B cell (primary cell): ENCODE measurements around the gene ALG9. TPM values are rescaled to one million over a fixed set of nuclear protein-coding genes. Genes with fewer than 3 reads are reported as not detected.

Source experiments
- ATAC-seq: fragments of 200-7000 bp; cut with Tn5 transposase; one replicate; pipeline ENCODE4 v1.10.0; 2021; ENCODE audit warnings: low read depth, mild to moderate bottlenecking, moderate number of reproducible peaks, moderate library complexity
- CTCF ChIA-PET: fragments of 350-600 bp; sonication (Branson Sonifier 250); formaldehyde crosslinking; loops from one replicate; lab custom pipeline; 2021; ENCODE audit warnings: antibody characterized with exemption, inconsistent platforms; lab: Charles Lee
- POLR2A ChIA-PET: fragments of 350-600 bp; sonication (Branson Sonifier 250); formaldehyde crosslinking; loops from one replicate; lab custom pipeline; 2021; ENCODE audit warnings: antibody characterized with exemption; lab: Charles Lee
- DNase-seq: peaks from one replicate; pipeline ENCODE4 v3.0.0; 2013
- H2AFZ ChIP-seq: 2 replicates; pipeline ENCODE4 v1.6.1; 2012; ENCODE audit warnings: mild to moderate bottlenecking, low read depth, low read length; ENCODE audit not compliant: insufficient read depth, poor library complexity, severe bottlenecking
- H3K27ac ChIP-seq, 2 donors: 1 replicate in 1 of 2; 2 replicates in 1 of 2; pipeline ENCODE4 v1.5.1; 2012 to 2013; ENCODE audit warnings: low read length in 2 of 2, mild to moderate bottlenecking in 2 of 2, moderate library complexity in 1 of 2
- H3K27me3 ChIP-seq, 4 experiments: fragments of 200-600 bp in 1 of 4; sonication (generic) in 1 of 4; replicated peaks in 1 of 4; 1 replicate in 2 of 4; 2 replicates in 2 of 4; pipeline versions ENCODE4 v1.6.1 to v1.7.0; 2013 to 2016; ENCODE audit warnings: low read length in 3 of 4, mild to moderate bottlenecking in 2 of 4, mixed read lengths in 1 of 4, moderate library complexity in 1 of 4; ENCODE audit not compliant: insufficient read depth in 4 of 4, control insufficient read depth in 3 of 4; ENCODE audit errors: control extremely low read depth in 1 of 4
- H3K36me3 ChIP-seq, 2 experiments: replicated peaks in 1 of 2; 1 replicate in 1 of 2; 2 replicates in 1 of 2; pipeline versions ENCODE4 v1.6.1 to v1.7.1; 2013; ENCODE audit warnings: low read length in 1 of 2; ENCODE audit not compliant: insufficient read depth in 2 of 2, control insufficient read depth in 1 of 2; ENCODE audit errors: control extremely low read depth in 1 of 2, extremely low read depth in 1 of 2
- H3K4me1 ChIP-seq, 2 donors: fragments of 200-600 bp in 1 of 2; sonication (generic) in 1 of 2; 1 replicate in 1 of 2; 2 replicates in 1 of 2; pipeline versions ENCODE4 v1.5.1 to v1.6.1; 2013 to 2017; ENCODE audit warnings: low read length in 2 of 2; ENCODE audit not compliant: control insufficient read depth in 2 of 2, insufficient read depth in 2 of 2
- H3K4me2 ChIP-seq: replicated peaks from 2 replicates; pipeline ENCODE3; 2012; ENCODE audit warnings: mild to moderate bottlenecking, low read depth, low read length; ENCODE audit not compliant: poor library complexity, severe bottlenecking
- H3K4me3 ChIP-seq, 5 experiments: fragments of 200-600 bp in 1 of 5; sonication (generic) in 1 of 5; 1 replicate in 3 of 5; 2 replicates in 2 of 5; pipeline versions ENCODE4 v1.5.1 to v1.7.0; 2011 to 2016; ENCODE audit warnings: low read length in 4 of 5, mild to moderate bottlenecking in 4 of 5, low read depth in 2 of 5, control low read depth in 1 of 5, moderate library complexity in 1 of 5; ENCODE audit not compliant: insufficient read depth in 1 of 5; ENCODE audit errors: control extremely low read depth in 1 of 5, extremely low read depth in 1 of 5
- H3K79me2 ChIP-seq: fragments of 200-600 bp; sonication (generic); one replicate; pipeline ENCODE4 v1.6.0; 2016; ENCODE audit warnings: low read length; ENCODE audit not compliant: control insufficient read depth, insufficient read depth
- H3K9ac ChIP-seq: fragments of 200-600 bp; sonication (generic); 2 replicates; pipeline ENCODE4 v1.6.1; 2017; ENCODE audit warnings: mild to moderate bottlenecking, low read length, moderate library complexity
- H3K9me3 ChIP-seq, 3 donors: one replicate each; pipeline versions ENCODE4 v1.6.1 to v1.7.1; 2013; ENCODE audit warnings: low read length in 2 of 3; ENCODE audit not compliant: control insufficient read depth in 2 of 3, insufficient read depth in 1 of 3; ENCODE audit errors: control extremely low read depth in 1 of 3
- H4K20me1 ChIP-seq: 2 replicates; pipeline ENCODE4 v1.6.0; 2012; ENCODE audit warnings: mild to moderate bottlenecking, low read length; ENCODE audit not compliant: insufficient read depth, control insufficient read depth, poor library complexity, severe bottlenecking
- H3K27ac Mint-ChIP-seq: one replicate; pipeline ENCODE4 v1.8.0; 2021; ENCODE audit warnings: mixed read lengths
- H3K27me3 Mint-ChIP-seq: one replicate; pipeline ENCODE4 v1.8.0; 2021; ENCODE audit warnings: mixed read lengths
- H3K4me1 Mint-ChIP-seq: one replicate; pipeline ENCODE4 v1.8.0; 2021; ENCODE audit warnings: mixed read lengths
- H3K4me3 Mint-ChIP-seq: one replicate; pipeline ENCODE4 v1.8.0; 2021; ENCODE audit warnings: mixed read lengths
- H3K9me3 Mint-ChIP-seq: one replicate; pipeline ENCODE4 v1.8.0; 2022; ENCODE audit warnings: mixed read lengths; ENCODE audit not compliant: insufficient read depth
- CTCF ChIP-seq: fragments of 200-600 bp; IDR thresholded peaks from one replicate; pipeline ENCODE4 v1.8.0; 2022; ENCODE audit warnings: antibody characterized with exemption, mild to moderate bottlenecking
- EZH2 ChIP-seq: IDR thresholded peaks from 2 replicates; pipeline ENCODE4 v1.6.1; 2012; ENCODE audit warnings: borderline replicate concordance, low read depth, mild to moderate bottlenecking, moderate library complexity, low read length; ENCODE audit not compliant: insufficient read depth, poor library complexity, severe bottlenecking
- WGBS: methylation state at CpG from one replicate; pipeline ENCODE4 v1.1.5; 2013; ENCODE audit warnings: missing lambda C conversion rate; ENCODE audit not compliant: insufficient coverage; 5-methylcytosine and 5-hydroxymethylcytosine counted together
- intact Hi-C: fragments of 100-400 bp; cut with micrococcal nuclease; formaldehyde crosslinking; loops from one replicate; pipeline ENCODE4 v1.10.0; 2022
- polyA plus RNA-seq: library from polyadenylated mRNA; depleted of rRNA; stranded (reverse); fragments of >200 nt; gene quantifications from 2 replicates; pipeline ENCODE4 v1.2.3, GENCODE V29; 2012
- total RNA-seq, 2 donors: library from RNA; stranded (reverse); fragments of 120-200 nt in 1 of 2; gene quantifications; 1 replicate in 1 of 2; 2 replicates in 1 of 2; pipeline versions ENCODE4 v1.2.3 to v1.2.4, GENCODE V29; 2013 to 2022

Gene ALG9
- total and polyA plus RNA-seq, 2 donors (not counting 1 experiment from before 2014, with no cell fraction given) = 21.2 to 29.9 TPM

DNA sequence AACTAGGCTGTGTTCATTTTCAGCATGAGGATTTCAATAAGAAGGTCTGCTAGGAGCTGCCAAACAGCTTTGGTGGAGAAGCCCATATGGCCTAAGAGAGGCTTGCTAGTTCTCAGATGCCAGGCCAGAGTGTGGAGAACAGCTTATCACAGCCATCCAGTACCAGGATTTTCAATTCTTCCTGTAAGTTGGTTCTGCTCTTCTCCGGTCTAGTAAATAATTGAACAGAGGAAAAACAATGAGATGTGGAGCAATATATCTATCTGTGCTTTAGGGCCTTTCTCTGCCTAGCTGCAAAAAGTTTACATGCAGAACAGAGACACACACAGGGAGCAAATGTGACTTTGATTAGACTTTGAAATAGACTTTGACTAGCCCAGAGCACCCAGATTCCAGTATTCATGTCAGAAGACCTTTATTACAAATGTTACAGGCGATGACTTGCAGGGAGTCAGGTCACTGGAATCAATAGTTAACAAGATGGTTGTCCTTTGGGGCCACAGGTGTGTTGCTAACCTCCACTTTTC is 85.4 kb downstream of the ALG9 start:
- H3K27me3 ChIP-seq = no peaks in the 10 kb centered on the region
- H2AFZ ChIP-seq = no peak overlapping the region
- Mint-ChIP-seq H3K27ac (no peak overlapping the region), H3K4me3 (no peak overlapping the region), H3K4me1 (no peaks in the 10 kb centered on the region), H3K27me3 (no peaks in the 10 kb centered on the region), H3K9me3 (no peaks in the 10 kb centered on the region)
- ChIA-PET CTCF (interaction anchor here (0.6 to 2.7 kb wide), 3 partner anchors 9 to 179 kb away, joined by 3 to 14 read pairs (median 3); no protein-coding TSS in a partner anchor), POLR2A (no interaction called here)
- DNase-seq (no peak), ATAC-seq (no peak)
- no peaks in the 10 kb centered on the region for H4K20me1 ChIP-seq
- H3K9me3 ChIP-seq = no peaks in the 10 kb centered on the region
- no peaks in the 10 kb centered on the region for H3K4me1 ChIP-seq
- H3K36me3 ChIP-seq = peaks cover 7 to 15% of the 10 kb centered on the region in 2 experiments
- no peak overlapping the region for H3K9ac ChIP-seq
- intact Hi-C loops = no loop called here
- 100% methylated on average over 1 of the region's 2 CpGs for WGBS
- H3K4me2 ChIP-seq = no peak overlapping the region
- no peaks in the 10 kb centered on the region for H3K79me2 ChIP-seq
- no peak overlapping the region for H3K27ac ChIP-seq
- H3K4me3 ChIP-seq = no peak overlapping the region
- no peak for TF ChIP-seq CTCF
- TF ChIP-seq EZH2 = no peak

DNA sequence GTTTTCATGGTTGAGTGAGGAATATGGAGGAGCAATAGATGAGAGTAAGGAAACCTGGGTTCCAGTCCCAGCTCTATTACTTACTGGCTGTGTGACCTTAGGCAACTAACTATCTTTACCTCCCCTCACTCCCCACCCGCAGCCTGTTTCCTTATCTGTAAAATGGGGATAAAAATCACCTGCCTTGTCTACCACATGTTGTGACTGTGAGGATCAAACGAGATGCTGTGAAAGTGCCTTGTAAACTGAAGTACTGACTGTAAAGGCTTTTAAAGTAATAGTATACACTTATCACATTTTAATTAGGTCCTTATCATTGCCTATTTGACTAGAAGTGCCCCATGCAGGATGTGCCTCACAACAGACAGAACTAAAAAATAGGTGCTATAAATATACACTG is 86.3 kb downstream of the ALG9 start:
- no CpG with 5 or more reads among the region's 2 CpGs for WGBS
- H3K79me2 ChIP-seq = no peaks in the 10 kb centered on the region
- intact Hi-C loops = no loop called here

More for the DNA sequence above, 86.3 kb downstream of the ALG9 start:
- Histone ChIP-seq H2AFZ (no peak overlapping the region), H3K9ac (no peak overlapping the region), H3K4me1 (no peaks in the 10 kb centered on the region), H3K9me3 (no peaks in the 10 kb centered on the region), H3K27ac (no peak overlapping the region), H4K20me1 (no peaks in the 10 kb centered on the region), H3K36me3 (peaks cover 7 to 15% of the 10 kb centered on the region in 2 experiments), H3K4me3 (no peak overlapping the region), H3K4me2 (no peak overlapping the region), H3K27me3 (no peaks in the 10 kb centered on the region)
- Mint-ChIP-seq H3K9me3 (no peaks in the 10 kb centered on the region), H3K4me3 (no peak overlapping the region), H3K27me3 (no peaks in the 10 kb centered on the region), H3K27ac (no peak overlapping the region), H3K4me1 (no peaks in the 10 kb centered on the region)
- CTCF ChIA-PET = interaction anchor here (0.7 to 2.7 kb wide), 2 partner anchors 8 to 14 kb away, joined by 3 to 14 read pairs; no protein-coding TSS in a partner anchor
- POLR2A ChIA-PET = no interaction called here
- no peak for TF ChIP-seq EZH2
- TF ChIP-seq CTCF = no peak
- no peak for DNase-seq
- no peak for ATAC-seq
